ENCODE measurements around the gene POMGNT2.

The POMGNT2 gene

DNA sequence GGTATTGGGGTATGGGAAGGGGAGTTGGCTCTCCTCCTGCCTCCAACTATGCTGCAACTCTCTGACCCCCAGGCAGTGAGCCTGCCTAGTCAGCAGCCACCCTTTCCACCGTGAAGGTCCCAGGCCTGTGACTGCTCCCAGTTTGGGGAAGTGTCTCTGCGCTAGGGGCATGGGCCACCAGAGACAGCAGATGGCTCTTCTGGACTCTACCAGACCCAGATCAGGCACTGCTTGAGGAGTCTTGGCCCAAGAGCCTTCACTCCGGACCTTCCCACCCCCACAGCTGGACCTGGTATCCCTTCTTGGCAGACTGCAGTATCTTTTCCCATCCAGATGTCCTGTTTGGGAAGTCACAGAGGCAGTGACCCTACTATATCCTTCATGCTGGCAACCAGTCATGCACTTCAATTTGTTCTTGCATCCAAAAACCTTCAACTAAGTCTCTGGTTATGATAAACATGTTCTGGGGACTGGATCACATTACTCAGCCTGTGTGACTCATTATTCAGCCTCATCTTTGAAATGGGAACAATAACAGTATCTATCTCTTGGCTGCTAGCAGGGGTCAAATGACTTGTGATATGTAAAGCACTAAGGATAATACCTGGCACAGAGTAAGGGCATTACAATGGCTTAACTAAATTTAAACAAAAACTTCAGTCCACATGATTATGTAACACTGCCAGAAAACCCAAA lies 62.7 kb downstream of the POMGNT2 start:
- no peak for DNase-seq

DNA sequence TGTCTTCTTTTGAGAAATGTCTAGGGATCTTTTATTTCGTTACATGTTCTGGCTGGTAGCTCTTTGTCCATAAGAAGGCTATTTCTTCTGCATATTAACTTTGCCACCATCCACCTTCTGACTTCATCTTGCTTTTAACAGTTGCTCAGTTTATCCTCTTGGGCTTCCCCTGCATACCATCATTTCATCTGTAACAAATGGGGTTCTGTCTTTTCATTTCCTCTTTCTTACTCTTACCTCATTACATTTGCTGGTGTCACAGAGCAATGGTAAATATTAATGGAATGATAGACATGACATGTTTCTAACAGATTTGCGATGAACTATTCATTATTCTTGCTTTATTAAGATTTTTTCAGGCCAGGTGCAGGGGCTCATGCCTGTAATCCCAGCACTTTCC lies 64.4 kb downstream of the POMGNT2 start:
- no peak for DNase-seq

DNA sequence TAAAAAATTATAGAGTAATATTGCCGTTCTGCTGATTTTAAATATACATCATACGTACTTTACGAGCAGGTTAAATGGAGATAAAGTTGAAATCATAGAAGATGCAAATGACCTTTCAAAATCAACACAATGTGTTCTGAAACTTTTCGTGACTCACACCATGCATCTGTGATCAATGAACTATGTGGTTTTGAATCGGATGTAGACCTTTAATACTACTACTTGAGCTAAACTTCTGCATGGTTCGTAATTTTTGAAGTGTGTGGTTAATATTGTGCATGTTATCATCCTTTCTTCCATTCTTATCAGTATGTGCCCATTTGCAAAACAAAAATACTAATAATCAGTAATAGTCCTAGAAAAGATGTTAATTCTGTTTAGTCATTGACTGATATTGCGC lies 67.9 kb downstream of the POMGNT2 start:
- DNase-seq = no peak

DNA sequence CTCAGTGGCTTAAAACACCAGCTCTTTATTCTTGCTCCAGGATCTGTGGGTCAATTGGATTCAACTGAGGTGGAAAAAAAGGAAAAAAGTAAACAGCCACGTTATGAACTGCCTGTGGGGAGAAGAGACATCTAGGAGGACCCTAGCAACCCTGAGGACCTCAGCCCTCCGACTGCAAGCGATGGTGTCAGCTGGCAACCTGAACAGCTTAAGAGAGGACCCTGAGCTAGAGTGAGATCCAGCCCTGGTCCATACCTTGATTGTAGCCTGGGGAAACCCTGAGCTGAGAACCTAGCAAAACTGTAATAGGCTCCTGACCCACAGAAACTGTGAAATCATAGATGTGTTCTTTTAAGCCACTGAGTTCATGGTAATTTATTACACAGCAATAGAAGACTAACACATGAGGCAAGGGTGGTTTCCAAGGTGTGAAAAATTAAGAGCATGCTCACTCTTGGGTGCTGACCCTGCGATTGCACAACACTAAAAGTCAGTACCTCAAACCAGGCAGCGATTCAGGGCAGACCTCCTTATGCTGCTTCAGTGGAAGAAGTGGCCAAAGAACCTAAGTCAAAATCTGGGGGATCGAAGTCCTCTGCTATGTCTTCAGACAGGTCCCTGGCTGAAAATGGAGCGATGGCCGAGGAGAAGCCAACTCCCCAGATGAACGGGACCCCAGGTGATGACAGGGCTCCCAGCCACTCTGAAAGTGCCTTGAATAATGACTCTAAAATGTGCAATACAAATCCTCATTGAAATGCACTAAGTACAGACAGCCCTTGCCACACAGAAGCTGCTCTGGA lies 69.1 kb downstream of the POMGNT2 start:
- no peak for DNase-seq

DNA sequence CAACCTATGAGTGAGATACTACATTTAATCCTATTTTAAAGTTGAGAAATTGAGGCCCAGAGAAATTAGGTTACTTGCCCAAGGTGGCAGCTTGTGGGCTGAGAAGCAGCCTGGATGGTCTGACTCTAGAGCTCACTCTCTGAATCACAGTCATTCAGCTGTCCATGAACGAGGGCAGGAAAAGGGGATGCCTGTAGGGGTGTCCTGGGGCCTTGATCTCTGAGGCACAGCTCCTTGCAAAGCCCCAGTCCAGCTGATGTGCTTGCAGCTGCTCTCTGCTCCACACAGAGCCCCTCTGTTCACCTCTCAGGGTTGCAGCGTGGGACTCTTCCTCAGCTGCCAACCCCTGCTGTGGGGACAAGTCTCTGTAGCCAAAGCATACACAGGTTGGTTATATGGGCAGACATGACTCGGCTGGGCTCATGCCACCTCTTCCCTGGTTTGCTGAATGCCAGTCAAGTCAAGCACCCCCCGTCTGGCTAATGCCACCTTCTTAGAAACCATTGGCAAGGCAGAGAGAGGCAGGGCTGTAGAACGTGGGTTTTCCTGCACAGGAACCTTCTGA lies 70.0 kb downstream of the POMGNT2 start:
- DNase-seq = no peak

DNA sequence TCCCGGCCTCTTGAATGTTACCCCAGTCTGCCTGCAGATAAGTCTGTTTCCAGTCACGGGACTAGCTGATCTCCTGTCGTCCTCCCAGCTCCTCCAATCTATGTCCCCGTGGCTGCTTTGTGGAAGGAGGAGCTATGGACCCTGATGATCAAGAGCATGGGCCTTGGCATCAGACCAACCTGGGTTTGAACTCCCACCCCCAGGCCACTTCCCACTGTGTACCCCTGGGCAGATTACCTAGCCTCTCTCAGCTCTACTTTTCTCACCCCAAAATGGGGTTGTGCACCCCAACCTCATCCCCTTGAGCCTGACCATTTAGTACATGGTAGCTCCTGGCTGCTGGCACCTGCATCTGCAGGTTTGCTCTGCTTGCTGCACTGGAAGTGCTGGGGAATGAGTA lies 71.0 kb downstream of the POMGNT2 start:
- DNase-seq = no peak

DNA sequence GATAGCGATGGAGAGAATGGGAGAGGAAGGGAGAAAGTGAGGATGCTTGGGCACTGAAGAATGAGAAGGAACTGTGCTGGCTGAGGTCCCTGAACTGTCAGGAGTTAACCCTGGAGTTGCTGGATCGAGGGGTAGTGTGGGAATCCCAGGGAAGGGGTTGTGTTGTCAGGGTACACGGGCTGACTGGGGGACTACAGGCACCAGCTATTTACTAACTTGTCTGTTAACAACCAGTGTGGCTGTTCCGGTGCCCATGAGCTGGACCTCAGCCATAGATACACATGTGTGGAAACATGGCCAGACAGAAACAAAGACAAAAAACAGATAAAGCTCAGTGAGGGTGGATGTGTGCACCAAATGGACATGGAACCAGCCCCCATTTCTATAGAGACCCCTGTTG lies 71.7 kb downstream of the POMGNT2 start:
- DNase-seq = no peak

DNA sequence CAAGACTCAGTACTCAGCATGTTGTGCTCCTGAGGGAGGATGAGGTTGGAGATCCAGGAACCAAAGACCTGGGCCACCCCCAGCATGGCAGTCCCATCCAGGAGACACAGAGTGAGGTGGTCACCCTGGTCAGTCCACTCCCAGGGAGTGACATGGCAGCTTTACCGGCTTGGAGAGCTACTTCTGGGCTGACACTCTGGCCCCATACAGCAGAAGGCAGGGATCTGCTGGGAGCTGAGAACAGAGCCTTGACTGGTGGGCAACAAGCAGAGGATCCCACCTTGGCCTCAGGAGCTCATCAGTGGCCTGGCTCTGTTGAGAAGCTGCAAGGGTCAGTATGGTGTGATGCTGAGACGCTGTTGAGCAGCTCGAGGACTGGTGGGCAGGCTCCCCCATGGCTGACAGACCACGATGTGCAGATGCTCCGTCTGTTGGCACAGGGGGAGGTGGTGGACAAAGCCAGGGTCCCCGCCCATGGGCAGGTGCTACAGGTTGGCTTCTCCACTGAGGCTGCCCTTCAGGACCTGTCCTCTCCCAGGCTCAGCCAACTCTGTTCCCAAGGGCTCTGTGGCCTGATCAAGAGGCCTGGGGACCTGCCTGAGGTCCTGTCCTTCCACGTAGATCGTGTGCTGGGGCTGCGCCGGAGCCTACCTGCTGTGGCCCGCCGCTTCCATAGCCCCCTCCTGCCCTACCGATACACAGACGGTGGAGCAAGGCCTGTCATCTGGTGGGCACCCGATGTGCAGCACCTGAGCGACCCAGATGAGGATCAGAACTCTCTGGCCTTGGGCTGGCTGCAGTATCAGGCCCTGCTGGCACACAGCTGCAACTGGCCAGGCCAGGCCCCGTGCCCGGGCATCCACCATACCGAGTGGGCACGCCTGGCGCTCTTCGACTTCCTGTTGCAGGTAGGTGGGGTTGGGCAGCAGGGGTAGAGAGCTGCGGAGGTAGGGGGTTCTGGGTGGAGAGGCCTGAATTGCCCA lies 72.9 kb downstream of the POMGNT2 start:
- no peak for DNase-seq

DNA sequence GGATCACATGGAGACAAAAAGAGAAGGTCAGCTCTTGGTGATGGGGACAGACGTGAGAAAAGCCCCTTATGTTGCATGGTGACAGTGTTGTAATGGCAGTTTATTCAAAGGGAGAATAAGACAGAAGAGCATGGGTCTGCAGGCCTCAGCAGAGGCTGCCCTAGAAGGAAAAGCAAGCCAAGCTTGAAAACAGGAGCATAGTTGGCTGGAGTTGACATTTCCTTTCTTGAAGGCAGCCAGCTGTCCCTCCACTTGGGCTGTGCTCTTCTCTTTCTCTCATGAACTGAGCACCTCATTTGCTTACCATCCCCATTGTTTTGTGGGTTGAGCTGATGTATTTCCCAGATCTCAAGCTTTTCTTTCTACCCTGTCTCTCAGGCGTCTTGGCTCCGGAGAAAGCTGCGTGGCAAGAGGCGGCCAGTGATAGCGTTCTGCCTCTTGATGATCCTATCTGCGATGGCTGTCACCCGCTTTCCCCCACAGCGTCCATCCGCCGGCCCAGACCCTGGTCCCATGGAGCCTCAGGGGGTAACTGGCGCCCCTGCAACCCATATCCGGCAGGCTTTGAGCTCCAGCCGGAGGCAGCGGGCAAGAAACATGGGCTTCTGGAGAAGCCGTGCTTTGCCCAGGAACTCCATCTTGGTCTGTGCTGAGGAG lies 73.9 kb downstream of the POMGNT2 start:
- DNase-seq = no peak

DNA sequence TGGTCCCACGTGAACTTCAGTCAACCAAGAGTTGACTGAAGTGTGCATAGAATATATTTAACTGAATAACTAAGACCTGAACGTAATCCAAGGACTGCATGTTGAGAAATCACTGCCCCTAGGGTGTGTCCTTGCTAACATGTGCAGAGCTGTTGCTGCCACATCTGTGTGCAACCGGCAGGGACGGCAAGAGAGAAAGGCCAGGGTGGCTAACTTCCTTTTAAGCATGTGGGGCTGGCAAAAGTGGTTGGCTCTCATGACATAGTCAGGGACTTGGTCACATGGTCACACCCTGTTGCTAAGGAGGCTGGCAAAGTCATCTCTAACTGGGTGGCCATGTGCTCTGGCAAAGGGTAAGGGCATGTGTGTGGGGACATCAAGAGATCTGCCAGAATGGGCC lies 74.4 kb downstream of the POMGNT2 start:
- no peak for DNase-seq

DNA sequence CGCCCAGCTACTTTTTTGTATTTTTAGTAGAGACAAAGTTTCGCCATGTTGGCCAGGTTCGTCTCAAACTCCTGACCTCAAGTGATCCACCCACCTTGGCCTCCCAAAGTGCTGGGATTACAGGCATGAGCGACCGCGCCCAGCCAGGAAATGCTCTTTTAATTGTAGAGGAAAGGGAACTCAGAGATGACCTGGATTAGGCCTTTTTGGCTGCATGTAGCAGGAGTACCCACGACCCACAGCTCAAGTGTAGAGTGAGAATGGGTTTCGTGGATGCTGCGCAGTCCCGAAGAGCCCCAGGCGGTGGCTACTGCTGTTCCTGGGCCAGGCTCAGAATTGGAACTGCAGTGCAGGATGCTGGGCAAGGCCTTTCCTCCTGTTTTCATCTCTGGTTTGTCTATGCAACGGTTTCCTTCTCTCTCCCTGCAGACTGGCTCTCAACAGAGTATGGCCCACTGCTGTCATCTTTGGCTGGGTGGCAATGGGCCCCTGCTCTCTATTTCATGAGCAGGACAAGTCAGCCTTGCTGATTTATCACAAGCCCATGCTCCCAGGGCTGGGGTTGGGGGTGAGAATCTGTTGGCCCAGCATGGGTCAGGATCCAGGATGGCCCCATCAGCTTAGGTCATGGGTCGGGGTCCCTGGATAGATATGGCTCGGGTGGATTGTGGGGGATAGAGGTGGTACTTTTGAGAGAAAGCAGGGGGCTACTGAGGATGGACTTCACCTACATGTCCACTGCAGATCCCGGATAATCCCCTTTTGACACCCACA lies 75.5 kb downstream of the POMGNT2 start:
- no peak for DNase-seq

All from GDM1 (cell line).